ENCODE results near the gene TRIM61.
"Not testable (repeated sequence)": the region's sequence is repeated elsewhere in the genome, so short reads cannot be mapped to it uniquely, and the experiment has no call there.

DNA sequence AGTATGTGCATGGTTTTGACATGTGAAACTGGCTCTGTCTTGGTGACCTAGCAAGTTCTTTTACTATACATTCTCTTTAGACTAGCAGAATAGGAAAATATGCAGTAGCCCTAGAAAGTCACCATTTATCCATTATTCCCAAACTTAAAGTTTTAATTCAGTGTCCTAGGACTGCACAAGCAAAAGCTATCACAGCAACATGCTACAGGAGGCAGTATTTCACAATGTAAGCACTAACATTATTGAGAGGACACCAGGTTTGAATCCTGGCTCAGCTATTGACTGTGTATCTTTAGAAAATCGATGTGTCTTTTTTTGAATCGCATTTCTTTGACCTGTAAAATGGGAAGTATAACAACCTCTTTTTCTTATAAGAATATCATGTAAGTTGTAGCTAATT, 5.5 kb downstream of the TRIM61 start:
- TF ChIP-seq, protein P1, sequence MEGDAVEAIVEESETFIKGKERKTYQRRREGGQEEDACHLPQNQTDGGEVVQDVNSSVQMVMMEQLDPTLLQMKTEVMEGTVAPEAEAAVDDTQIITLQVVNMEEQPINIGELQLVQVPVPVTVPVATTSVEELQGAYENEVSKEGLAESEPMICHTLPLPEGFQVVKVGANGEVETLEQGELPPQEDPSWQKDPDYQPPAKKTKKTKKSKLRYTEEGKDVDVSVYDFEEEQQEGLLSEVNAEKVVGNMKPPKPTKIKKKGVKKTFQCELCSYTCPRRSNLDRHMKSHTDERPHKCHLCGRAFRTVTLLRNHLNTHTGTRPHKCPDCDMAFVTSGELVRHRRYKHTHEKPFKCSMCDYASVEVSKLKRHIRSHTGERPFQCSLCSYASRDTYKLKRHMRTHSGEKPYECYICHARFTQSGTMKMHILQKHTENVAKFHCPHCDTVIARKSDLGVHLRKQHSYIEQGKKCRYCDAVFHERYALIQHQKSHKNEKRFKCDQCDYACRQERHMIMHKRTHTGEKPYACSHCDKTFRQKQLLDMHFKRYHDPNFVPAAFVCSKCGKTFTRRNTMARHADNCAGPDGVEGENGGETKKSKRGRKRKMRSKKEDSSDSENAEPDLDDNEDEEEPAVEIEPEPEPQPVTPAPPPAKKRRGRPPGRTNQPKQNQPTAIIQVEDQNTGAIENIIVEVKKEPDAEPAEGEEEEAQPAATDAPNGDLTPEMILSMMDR (IDR thresholded peaks at IDR 0.05), result not testable (repeated sequence)
- TF ChIP-seq POLR2A (IDR thresholded peaks at IDR 0.05), result not testable (repeated sequence)
